Measurements from ENCODE around the gene HEPACAM2. TPM values are rescaled to one million over a fixed set of nuclear protein-coding genes. Genes with fewer than 3 reads are reported as not detected.
A peak's percentile ranks its signal among the peaks of the same experiment; 100 is the strongest.

Gene HEPACAM2
- total and polyA plus RNA-seq, 2 donors (not counting 1 experiment from before 2014, with no cell fraction given) = under 0.01 TPM; not detected in 1

DNA sequence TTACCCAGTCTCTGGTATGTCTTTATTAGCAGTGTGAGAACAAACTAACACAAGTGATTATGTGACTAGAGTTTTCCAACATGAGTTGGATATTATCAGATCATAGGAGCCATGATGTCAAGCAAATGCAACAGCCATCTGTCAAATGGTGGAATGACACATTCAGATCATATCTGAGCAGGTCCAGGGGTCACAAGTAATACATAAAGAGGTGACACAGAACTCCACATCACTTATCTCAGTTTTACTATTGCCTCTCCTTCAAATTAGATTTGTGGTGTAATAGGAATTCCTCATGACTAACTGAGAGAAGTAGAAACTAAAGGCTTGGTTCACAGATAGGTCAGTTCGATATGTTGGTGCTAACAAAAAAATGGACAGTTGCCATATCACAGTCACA is 65.9 kb downstream of the HEPACAM2 start:
- Histone ChIP-seq H3K4me1 (ENCODE audit: control insufficient read depth, extremely low read depth, insufficient read depth, low read length) (no peaks in the 10 kb centered on the region), H2AFZ (ENCODE audit: low read length) (no peak overlapping the region), H3K4me3 (replicated peaks in 1 of 4; ENCODE audit: control extremely low read depth in 1 of 4, insufficient read depth in 1 of 4, low read depth in 3 of 4, low read length in 4 of 4) (no peak overlapping the region), H4K20me1 (ENCODE audit: control insufficient read depth, extremely low read depth, insufficient read depth, low read length) (no peaks in the 10 kb centered on the region), H3K9me3 (ENCODE audit: control insufficient read depth, insufficient read depth, low read depth, low read length) (no peaks in the 10 kb centered on the region), H3K4me2 (ENCODE audit: extremely low read depth, insufficient read depth, low read length) (no peak overlapping the region), H3K9ac (ENCODE audit: insufficient read depth, low read length) (no peak overlapping the region), H3K27ac (ENCODE audit: insufficient read depth, low read length) (no peak overlapping the region), H3K79me2 (ENCODE audit: control insufficient read depth, insufficient read depth, low read length) (no peaks in the 10 kb centered on the region), H3K27me3 (ENCODE audit: control insufficient read depth, insufficient read depth, low read length) (no peaks in the 10 kb centered on the region), H3K36me3 (ENCODE audit: control insufficient read depth, insufficient read depth, low read length) (no peaks in the 10 kb centered on the region)
- TF ChIP-seq CTCF (conservative IDR thresholded peaks at IDR 0.05 in 1 of 2, IDR thresholded peaks at IDR 0.05 in 1 of 2; ENCODE audit: low read depth in 1 of 2, low read length in 2 of 2) (no peak), EZH2 (IDR thresholded peaks at IDR 0.05; ENCODE audit: low read length, missing control alignments) (no peak)
- DNase-seq (ENCODE audit: low read depth in 2 of 2) = peak in 1 of 2 donors; percentile 60

DNA sequence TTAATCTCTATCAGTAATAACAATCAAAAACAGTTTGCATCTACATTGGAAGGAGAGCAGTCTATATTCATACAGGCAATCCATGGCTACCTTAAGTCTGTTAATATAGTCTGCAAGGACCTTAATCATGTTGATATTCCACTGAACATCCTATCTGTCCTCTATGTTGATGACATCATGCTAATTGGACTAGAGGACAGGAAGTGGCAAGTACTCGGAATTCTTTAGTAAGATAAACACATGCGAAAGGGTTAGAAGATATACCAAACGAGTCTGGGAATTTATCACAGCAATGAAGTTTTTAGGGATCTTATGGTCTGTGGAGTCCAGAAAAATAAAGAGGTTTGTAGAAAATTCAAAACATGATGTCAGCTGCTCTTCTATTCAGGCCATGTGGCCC is 66.8 kb downstream of the HEPACAM2 start:
- TF ChIP-seq EZH2 (IDR thresholded peaks at IDR 0.05; ENCODE audit: low read length, missing control alignments) (no peak), CTCF (conservative IDR thresholded peaks at IDR 0.05 in 1 of 2, IDR thresholded peaks at IDR 0.05 in 1 of 2; ENCODE audit: low read depth in 1 of 2, low read length in 2 of 2) (no peak)
- Histone ChIP-seq H4K20me1 (ENCODE audit: control insufficient read depth, extremely low read depth, insufficient read depth, low read length) (no peaks in the 10 kb centered on the region), H3K4me2 (ENCODE audit: extremely low read depth, insufficient read depth, low read length) (no peak overlapping the region), H3K27ac (ENCODE audit: insufficient read depth, low read length) (no peak overlapping the region), H3K9me3 (ENCODE audit: control insufficient read depth, insufficient read depth, low read depth, low read length) (no peaks in the 10 kb centered on the region), H3K27me3 (ENCODE audit: control insufficient read depth, insufficient read depth, low read length) (no peaks in the 10 kb centered on the region), H3K36me3 (ENCODE audit: control insufficient read depth, insufficient read depth, low read length) (no peaks in the 10 kb centered on the region), H2AFZ (ENCODE audit: low read length) (no peak overlapping the region), H3K9ac (ENCODE audit: insufficient read depth, low read length) (no peak overlapping the region), H3K79me2 (ENCODE audit: control insufficient read depth, insufficient read depth, low read length) (no peaks in the 10 kb centered on the region), H3K4me1 (ENCODE audit: control insufficient read depth, extremely low read depth, insufficient read depth, low read length) (no peaks in the 10 kb centered on the region), H3K4me3 (replicated peaks in 1 of 4; ENCODE audit: control extremely low read depth in 1 of 4, insufficient read depth in 1 of 4, low read depth in 3 of 4, low read length in 4 of 4) (no peak overlapping the region)
- peak; percentile 9 to 40 for DNase-seq (ENCODE audit: low read depth in 2 of 2)

DNA sequence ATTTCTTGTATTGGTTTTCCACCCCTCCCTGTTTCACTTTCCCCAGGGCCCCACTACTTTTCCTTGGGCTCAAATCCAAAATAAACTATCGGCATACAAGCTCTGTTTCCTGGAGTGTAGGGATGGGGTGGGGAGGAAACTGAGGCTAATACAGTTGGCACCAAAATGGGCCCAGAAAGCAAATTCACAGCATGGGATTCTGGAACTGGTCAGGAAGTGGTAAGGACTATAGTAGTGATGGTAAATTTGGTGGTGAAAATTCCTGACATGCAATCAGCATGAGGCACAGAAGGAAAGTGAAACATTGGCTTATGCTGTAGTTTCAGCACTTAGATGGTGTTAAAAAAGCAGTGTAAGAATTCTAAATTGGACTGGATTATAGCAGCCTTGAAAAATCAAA is 69.4 kb downstream of the HEPACAM2 start:
- Histone ChIP-seq H3K9me3 (ENCODE audit: control insufficient read depth, insufficient read depth, low read depth, low read length) (no peaks in the 10 kb centered on the region), H3K79me2 (ENCODE audit: control insufficient read depth, insufficient read depth, low read length) (no peaks in the 10 kb centered on the region), H2AFZ (ENCODE audit: low read length) (peak overlapping the region; percentile 22), H3K27ac (ENCODE audit: insufficient read depth, low read length) (no peak overlapping the region), H3K4me2 (ENCODE audit: extremely low read depth, insufficient read depth, low read length) (no peak overlapping the region), H3K9ac (ENCODE audit: insufficient read depth, low read length) (no peak overlapping the region), H3K4me3 (replicated peaks in 1 of 4; ENCODE audit: control extremely low read depth in 1 of 4, insufficient read depth in 1 of 4, low read depth in 3 of 4, low read length in 4 of 4) (no peak overlapping the region), H3K27me3 (ENCODE audit: control insufficient read depth, insufficient read depth, low read length) (no peaks in the 10 kb centered on the region), H4K20me1 (ENCODE audit: control insufficient read depth, extremely low read depth, insufficient read depth, low read length) (no peaks in the 10 kb centered on the region), H3K4me1 (ENCODE audit: control insufficient read depth, extremely low read depth, insufficient read depth, low read length) (no peaks in the 10 kb centered on the region), H3K36me3 (ENCODE audit: control insufficient read depth, insufficient read depth, low read length) (no peaks in the 10 kb centered on the region)
- peak in 1 of 2 donors; percentile 50 for DNase-seq (ENCODE audit: low read depth in 2 of 2)
- no peak for TF ChIP-seq EZH2 (IDR thresholded peaks at IDR 0.05; ENCODE audit: low read length, missing control alignments)
